K562 (cell line): ENCODE data around the gene TRABD. TPM values are rescaled to one million over a fixed set of nuclear protein-coding genes. Genes with fewer than 3 reads are reported as not detected.
"Not testable (repeated sequence)": the region's sequence is repeated elsewhere in the genome, so short reads cannot be mapped to it uniquely, and the experiment has no call there.

Experiments used
- ATAC-seq: fragments of 200-7000 bp; cut with Tn5 transposase; 3 replicates; pipeline ENCODE4 v1.9.1; 2020; ENCODE audit warnings: moderate library complexity
- BruUV-seq: library from RNA; stranded (reverse); fragments of 400-500 nt; replicated peaks from 2 replicates; lab custom pipeline; 2021; lab: Mats Ljungman, UMichigan
- CTCF ChIA-PET: fragments of 300-600 bp; formaldehyde crosslinking; extraction: SDS; loops from one replicate; lab custom pipeline; 2021; ENCODE audit warnings: low intra/inter-chr PET ratio; lab: Yijun Ruan, JAX
- POLR2A ChIA-PET: fragments of 300-600, 350-650 bp; sonication (Branson Sonifier 250); formaldehyde crosslinking; extraction: SDS; loops from one replicate; lab custom pipeline; 2021; ENCODE audit warnings: antibody characterized with exemption, inconsistent platforms; lab: Yijun Ruan, JAX
- DNase-seq, 4 experiments: peaks; one replicate each; pipeline versions ENCODE4 v3.0.0 to v3.0.0-alpha.2; 2011 to 2018; ENCODE audit warnings: low spot score in 3 of 4, mixed read lengths in 3 of 4; ENCODE audit errors: extremely low read depth in 1 of 4
- FAIRE-seq: peaks from 2 replicates; lab custom pipeline; 2011; peaks lifted over from hg19 to GRCh38; lab: Jason Lieb, UNC
- H2AFZ ChIP-seq: 2 replicates; pipeline ENCODE4 v1.6.0; 2011; ENCODE audit warnings: low read depth, low read length, control low read depth, inconsistent platforms
- H3K27ac ChIP-seq: fragments of 200-600 bp; 3 replicates; pipeline ENCODE4 v1.8.0; 2011; ENCODE audit warnings: low read depth, mild to moderate bottlenecking, control low read depth, inconsistent platforms, low read length, moderate library complexity, mixed read lengths; ENCODE audit errors: extremely low read depth
- H3K27me3 ChIP-seq, 2 experiments: fragments of 300-600 bp in 1 of 2; 2 replicates in 1 of 2; 3 replicates in 1 of 2; pipeline versions ENCODE4 v1.6.0 to v1.8.0; 2011; ENCODE audit warnings: inconsistent platforms in 2 of 2, low read length in 2 of 2, mild to moderate bottlenecking in 1 of 2, mixed read lengths in 1 of 2, moderate library complexity in 1 of 2; ENCODE audit not compliant: control insufficient read depth in 2 of 2, insufficient read depth in 2 of 2
- H3K36me3 ChIP-seq: fragments of 300-600 bp; 3 replicates; pipeline ENCODE4 v1.8.0; 2011; ENCODE audit warnings: mild to moderate bottlenecking, low read length, inconsistent platforms; ENCODE audit not compliant: control insufficient read depth, insufficient read depth
- H3K4me1 ChIP-seq, 2 experiments: fragments of 200-600 bp in 1 of 2; replicated peaks in 1 of 2; 2 replicates in 1 of 2; 3 replicates in 1 of 2; pipeline versions ENCODE4 v1.5.1 to v1.8.0; 2011; ENCODE audit warnings: inconsistent platforms in 2 of 2, low read length in 2 of 2, mild to moderate bottlenecking in 1 of 2, mixed read lengths in 1 of 2, moderate library complexity in 1 of 2; ENCODE audit not compliant: control insufficient read depth in 2 of 2, insufficient read depth in 2 of 2
- H3K4me2 ChIP-seq: 2 replicates; pipeline ENCODE4 v1.6.1; 2011; ENCODE audit warnings: low read length, control low read depth, inconsistent platforms, mixed read lengths; ENCODE audit not compliant: insufficient read depth
- H3K4me3 ChIP-seq: fragments of 200-600 bp; sonication (generic), shearing (Covaris generic); 2 replicates; pipeline ENCODE4 v1.5.1; 2016; ENCODE audit warnings: control low read depth, inconsistent platforms
- H3K79me2 ChIP-seq: fragments of 200-600 bp; 3 replicates; pipeline ENCODE4 v1.8.0; 2011; ENCODE audit warnings: low read length, inconsistent platforms; ENCODE audit not compliant: control insufficient read depth, insufficient read depth
- H3K9ac ChIP-seq, 2 experiments: 2 replicates each; pipeline versions ENCODE4 v1.6.0 to v1.6.1; 2011; ENCODE audit warnings: low read depth in 2 of 2, low read length in 2 of 2, control low read depth in 1 of 2, inconsistent platforms in 1 of 2, mild to moderate bottlenecking in 1 of 2, mixed read lengths in 1 of 2; ENCODE audit not compliant: insufficient read depth in 1 of 2
- H3K9me1 ChIP-seq: one replicate; pipeline ENCODE4 v1.6.0; 2011; ENCODE audit warnings: inconsistent platforms, mild to moderate bottlenecking, low read length, moderate library complexity; ENCODE audit not compliant: control insufficient read depth, insufficient read depth
- H3K9me3 ChIP-seq: replicated peaks from 2 replicates; pipeline ENCODE4 v1.5.1; 2011; ENCODE audit warnings: low read depth, low read length, inconsistent platforms; ENCODE audit not compliant: control insufficient read depth, insufficient read depth
- H4K20me1 ChIP-seq: replicated peaks from 2 replicates; pipeline ENCODE4 v1.6.1; 2011; ENCODE audit warnings: low read length, inconsistent platforms, mixed read lengths; ENCODE audit not compliant: control insufficient read depth, insufficient read depth
- GATA2 ChIP-seq: sonication (generic); formaldehyde crosslinking; IDR thresholded peaks from 2 replicates; pipeline ENCODE4 v1.4.0; 2020; ENCODE audit warnings: mild to moderate bottlenecking, missing genetic modification reagents
- MLLT1 ChIP-seq, 2 experiments: fragments of 450-650 bp; IDR thresholded peaks; 2 replicates each; pipeline ENCODE4 v1.6.1; 2016
- NFIC ChIP-seq: fragments of 450-650 bp; IDR thresholded peaks from 2 replicates; pipeline ENCODE4 v1.6.1; 2017; ENCODE audit warnings: mild to moderate bottlenecking, inconsistent platforms
- SETDB1 ChIP-seq: IDR thresholded peaks from one replicate; pipeline ENCODE4 v1.6.1; 2012; ENCODE audit warnings: low read length, control low read depth, inconsistent platforms
- WGBS: fragments of 100-300 bp; shearing (Covaris generic); methylation state at CpG from one replicate; pipeline ENCODE4 v1.1.6; 2016; ENCODE audit warnings: low coverage, mixed read lengths; ENCODE audit not compliant: insufficient coverage; ENCODE audit errors: missing lambda C conversion rate; 5-methylcytosine and 5-hydroxymethylcytosine counted together
- in situ Hi-C: fragments of 300-500 bp; cut with MboI; formaldehyde crosslinking; loops from 4 replicates; pipeline ENCODE4 v1.15.0; 2018; ENCODE audit warnings: inconsistent platforms, mixed read lengths
- intact Hi-C: fragments of 100-400 bp; cut with micrococcal nuclease; formaldehyde crosslinking; loops from 2 replicates; pipeline ENCODE4 v1.14.2; 2022
- polyA plus RNA-seq, 8 experiments: library from polyadenylated mRNA; depleted of rRNA in 4 of 8; stranded (reverse) in 5 of 8; unstranded in 3 of 8; fragments of >200 nt; fragmentation: Nextera tagmentation in 2 of 8; fragmentation: Illumina TruSeq in 1 of 8; extraction: Ambion mirVana in 2 of 8; extraction: Trizol in 1 of 8; gene quantifications; 2 replicates each; pipeline versions ENCODE4 v1.2.1 to v1.2.3, GENCODE V29; 2011 to 2014; ENCODE audit warnings: inconsistent platforms in 1 of 8, missing spikeins in 1 of 8
- total RNA-seq, 7 experiments: library from RNA; depleted of rRNA in 6 of 7; stranded (reverse); fragments of >200 nt in 6 of 7; fragmentation: Illumina TruSeq in 2 of 7; extraction: Trizol in 2 of 7; gene quantifications; 2 replicates each; pipeline versions ENCODE4 v1.2.1 to v1.2.3, GENCODE V29; 2011 to 2021; ENCODE audit warnings: low replicate concordance in 1 of 7

Gene TRABD
- total and polyA plus RNA-seq, 9 of the 15 experiments (the other 6 are each of a cell fraction or from before 2014, with no cell fraction given): 0.08 to 62.9 (median 14.0) TPM

DNA sequence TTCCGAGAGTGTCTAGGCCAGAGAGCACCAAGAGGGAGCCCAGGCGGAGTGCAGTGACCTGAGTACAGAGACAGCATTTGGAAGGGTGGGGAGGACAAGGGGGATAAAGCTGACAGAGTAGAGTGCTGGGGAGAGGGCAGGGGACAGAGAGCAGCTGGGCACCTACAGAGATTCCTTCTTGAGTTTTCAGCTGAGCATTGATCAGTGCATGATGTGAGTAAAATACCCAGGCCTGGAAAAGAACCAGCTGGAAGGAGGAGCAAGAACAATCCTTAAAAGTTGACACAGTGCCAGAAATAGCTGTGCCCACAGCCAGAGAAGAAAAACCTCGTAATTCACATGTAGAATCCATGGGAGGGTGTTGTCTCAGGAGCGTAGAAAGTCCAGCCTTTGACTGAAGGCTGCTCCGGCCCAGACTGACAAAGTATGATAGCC, 49.1 kb upstream of the TRABD start:
- in situ Hi-C loops: no loop called here
- BruUV-seq: no TSS peak
- no peaks in the 10 kb centered on the region for H3K27me3 ChIP-seq
- H3K4me2 ChIP-seq: no peak overlapping the region
- no peak for DNase-seq
- no peak overlapping the region for H3K9ac ChIP-seq
- no peak overlapping the region for H3K4me3 ChIP-seq
- H4K20me1 ChIP-seq: no peaks in the 10 kb centered on the region
- POLR2A ChIA-PET: no interaction called here
- no peak overlapping the region for H2AFZ ChIP-seq
- no peaks in the 10 kb centered on the region for H3K9me1 ChIP-seq
- no peak for TF ChIP-seq SETDB1
- 0 out of 2 replicates have a peak, but pooled peaks have one; percentile 10 for TF ChIP-seq NFIC
- TF ChIP-seq MLLT1 (IDR thresholded peaks at IDR 0.05): no peak
- no peak for TF ChIP-seq GATA2 (CRISPR knock-in tag)
- H3K79me2 ChIP-seq: no peaks in the 10 kb centered on the region
- H3K36me3 ChIP-seq: no peaks in the 10 kb centered on the region
- intact Hi-C loops: no loop called here
- H3K27ac ChIP-seq: no peak overlapping the region
- peaks cover 4 to 11% of the 10 kb centered on the region in 2 experiments; a peak in 3 of 5 replicates for H3K4me1 ChIP-seq
- CTCF ChIA-PET: no interaction called here
- 62% methylated on average over 5 of the region's 5 CpGs for WGBS
- no peaks in the 10 kb centered on the region for H3K9me3 ChIP-seq
- FAIRE-seq: no peak
- no peak for ATAC-seq

DNA sequence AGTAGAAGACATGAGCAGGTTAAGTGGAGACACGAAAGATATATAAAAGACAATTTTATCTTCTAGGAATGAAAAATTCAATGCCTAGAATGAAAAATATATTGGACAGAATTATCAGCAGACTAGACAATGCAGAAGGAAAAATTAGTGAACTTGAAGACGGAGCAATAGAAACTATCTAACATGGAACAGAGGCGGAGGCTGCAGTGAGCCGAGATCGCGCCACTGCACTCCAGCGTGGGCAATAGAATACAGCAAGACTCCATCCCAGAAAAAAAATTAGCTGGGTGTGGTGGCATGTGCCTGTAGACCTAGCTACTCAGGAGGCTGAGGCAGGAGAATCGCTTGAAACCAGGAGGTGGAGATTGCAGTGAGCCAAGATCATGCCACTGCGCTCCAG, 48.4 kb upstream of the TRABD start:
- H3K27me3 ChIP-seq, H3K79me2 ChIP-seq, BruUV-seq, intact Hi-C loops, H4K20me1 ChIP-seq, H3K9me3 ChIP-seq, FAIRE-seq, POLR2A ChIA-PET, ATAC-seq, H3K9ac ChIP-seq, H3K4me2 ChIP-seq, H3K4me3 ChIP-seq, H3K27ac ChIP-seq, H2AFZ ChIP-seq, H3K9me1 ChIP-seq, in situ Hi-C loops, H3K36me3 ChIP-seq, DNase-seq: not testable (repeated sequence)
- CTCF ChIA-PET: interaction anchor here (0.6 kb wide), 1 partner anchor 205 kb away, joined by 4 read pairs; no protein-coding TSS in a partner anchor
- H3K4me1 ChIP-seq: peaks cover 4 to 11% of the 10 kb centered on the region in 2 experiments; a peak in 3 of 5 replicates
- 67% methylated on average over 8 of the region's 9 CpGs for WGBS
